Fibroblast of villous mesenchyme (primary cell): ENCODE data around the gene KDM8. TPM values are rescaled to one million over a fixed set of nuclear protein-coding genes. Genes with fewer than 3 reads are reported as not detected.

Source experiments
- DNase-seq: peaks from one replicate; pipeline ENCODE4 v3.0.0-alpha.2; 2010; ENCODE audit warnings: low read depth
- H3K4me3 ChIP-seq: 2 replicates; pipeline ENCODE4 v1.5.1; 2011; ENCODE audit warnings: low read depth, mild to moderate bottlenecking, low read length
- CTCF ChIP-seq: IDR thresholded peaks from 2 replicates; pipeline ENCODE4 v1.5.1; 2012; ENCODE audit warnings: low read depth, mild to moderate bottlenecking, low read length; ENCODE audit not compliant: insufficient read depth
- total RNA-seq: library from RNA; depleted of rRNA; stranded (reverse); fragments of >200 nt; gene quantifications from 2 replicates; pipeline ENCODE4 v1.2.3, GENCODE V29; 2012

KDM8 gene
- total RNA-seq, 1 donor, result 3.9 TPM

GRCh38 chr16:27232901-27233625, 29.7 kb downstream of the KDM8 start:
- no peak for DNase-seq
- no peak for TF ChIP-seq CTCF
- no peak overlapping the region for H3K4me3 ChIP-seq

GRCh38 chr16:27233731-27234130, 30.4 kb downstream of the KDM8 start:
- H3K4me3 ChIP-seq, result no peak overlapping the region
- no peak for DNase-seq
- no peak for TF ChIP-seq CTCF

- no peak for DNase-seq
- no peak overlapping the region for H3K4me3 ChIP-seq
- no peak for TF ChIP-seq CTCF
These were observed 30.8 kb downstream of the KDM8 start for GRCh38 chr16:27234171-27234570.

GRCh38 chr16:27234603-27235002, 31.3 kb downstream of the KDM8 start:
- DNase-seq, result no peak
- no peak overlapping the region for H3K4me3 ChIP-seq
- no peak for TF ChIP-seq CTCF

- peak; percentile 99 for DNase-seq
- peak overlapping the region; percentile 18 for H3K4me3 ChIP-seq
- TF ChIP-seq CTCF, result peak; percentile 89
These were observed 32.0 kb downstream of the KDM8 start for GRCh38 chr16:27235055-27235937.

GRCh38 chr16:27235938-27236245, 32.6 kb downstream of the KDM8 start:
- no peak overlapping the region for H3K4me3 ChIP-seq
- no peak for DNase-seq
- TF ChIP-seq CTCF, result no peak
